ENCODE measurements around the gene MRAS. TPM values are rescaled to one million over a fixed set of nuclear protein-coding genes. Genes with fewer than 3 reads are reported as not detected.
A peak's percentile ranks its signal among the peaks of the same experiment; 100 is the strongest.

The MRAS gene
- total and polyA plus RNA-seq, 2 of the 13 experiments (the other 11 are each of a cell fraction or from before 2014, with no cell fraction given), result 8.8 to 36.2 TPM

- TF ChIP-seq HDAC1 (CRISPR knock-in tag; IDR thresholded peaks at IDR 0.05), result peak; percentile 66
- TF ChIP-seq ATF6 (CRISPR knock-in tag; conservative IDR thresholded peaks at IDR 0.05), result no peak
- TF ChIP-seq, protein P1, sequence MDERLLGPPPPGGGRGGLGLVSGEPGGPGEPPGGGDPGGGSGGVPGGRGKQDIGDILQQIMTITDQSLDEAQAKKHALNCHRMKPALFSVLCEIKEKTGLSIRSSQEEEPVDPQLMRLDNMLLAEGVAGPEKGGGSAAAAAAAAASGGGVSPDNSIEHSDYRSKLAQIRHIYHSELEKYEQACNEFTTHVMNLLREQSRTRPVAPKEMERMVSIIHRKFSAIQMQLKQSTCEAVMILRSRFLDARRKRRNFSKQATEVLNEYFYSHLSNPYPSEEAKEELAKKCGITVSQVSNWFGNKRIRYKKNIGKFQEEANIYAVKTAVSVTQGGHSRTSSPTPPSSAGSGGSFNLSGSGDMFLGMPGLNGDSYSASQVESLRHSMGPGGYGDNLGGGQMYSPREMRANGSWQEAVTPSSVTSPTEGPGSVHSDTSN (CRISPR knock-in tag; IDR thresholded peaks at IDR 0.05), result no peak
- TF ChIP-seq, protein P2, sequence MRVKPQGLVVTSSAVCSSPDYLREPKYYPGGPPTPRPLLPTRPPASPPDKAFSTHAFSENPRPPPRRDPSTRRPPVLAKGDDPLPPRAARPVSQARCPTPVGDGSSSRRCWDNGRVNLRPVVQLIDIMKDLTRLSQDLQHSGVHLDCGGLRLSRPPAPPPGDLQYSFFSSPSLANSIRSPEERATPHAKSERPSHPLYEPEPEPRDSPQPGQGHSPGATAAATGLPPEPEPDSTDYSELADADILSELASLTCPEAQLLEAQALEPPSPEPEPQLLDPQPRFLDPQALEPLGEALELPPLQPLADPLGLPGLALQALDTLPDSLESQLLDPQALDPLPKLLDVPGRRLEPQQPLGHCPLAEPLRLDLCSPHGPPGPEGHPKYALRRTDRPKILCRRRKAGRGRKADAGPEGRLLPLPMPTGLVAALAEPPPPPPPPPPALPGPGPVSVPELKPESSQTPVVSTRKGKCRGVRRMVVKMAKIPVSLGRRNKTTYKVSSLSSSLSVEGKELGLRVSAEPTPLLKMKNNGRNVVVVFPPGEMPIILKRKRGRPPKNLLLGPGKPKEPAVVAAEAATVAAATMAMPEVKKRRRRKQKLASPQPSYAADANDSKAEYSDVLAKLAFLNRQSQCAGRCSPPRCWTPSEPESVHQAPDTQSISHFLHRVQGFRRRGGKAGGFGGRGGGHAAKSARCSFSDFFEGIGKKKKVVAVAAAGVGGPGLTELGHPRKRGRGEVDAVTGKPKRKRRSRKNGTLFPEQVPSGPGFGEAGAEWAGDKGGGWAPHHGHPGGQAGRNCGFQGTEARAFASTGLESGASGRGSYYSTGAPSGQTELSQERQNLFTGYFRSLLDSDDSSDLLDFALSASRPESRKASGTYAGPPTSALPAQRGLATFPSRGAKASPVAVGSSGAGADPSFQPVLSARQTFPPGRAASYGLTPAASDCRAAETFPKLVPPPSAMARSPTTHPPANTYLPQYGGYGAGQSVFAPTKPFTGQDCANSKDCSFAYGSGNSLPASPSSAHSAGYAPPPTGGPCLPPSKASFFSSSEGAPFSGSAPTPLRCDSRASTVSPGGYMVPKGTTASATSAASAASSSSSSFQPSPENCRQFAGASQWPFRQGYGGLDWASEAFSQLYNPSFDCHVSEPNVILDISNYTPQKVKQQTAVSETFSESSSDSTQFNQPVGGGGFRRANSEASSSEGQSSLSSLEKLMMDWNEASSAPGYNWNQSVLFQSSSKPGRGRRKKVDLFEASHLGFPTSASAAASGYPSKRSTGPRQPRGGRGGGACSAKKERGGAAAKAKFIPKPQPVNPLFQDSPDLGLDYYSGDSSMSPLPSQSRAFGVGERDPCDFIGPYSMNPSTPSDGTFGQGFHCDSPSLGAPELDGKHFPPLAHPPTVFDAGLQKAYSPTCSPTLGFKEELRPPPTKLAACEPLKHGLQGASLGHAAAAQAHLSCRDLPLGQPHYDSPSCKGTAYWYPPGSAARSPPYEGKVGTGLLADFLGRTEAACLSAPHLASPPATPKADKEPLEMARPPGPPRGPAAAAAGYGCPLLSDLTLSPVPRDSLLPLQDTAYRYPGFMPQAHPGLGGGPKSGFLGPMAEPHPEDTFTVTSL (CRISPR knock-in tag; IDR thresholded peaks at IDR 0.05; ENCODE audit: borderline replicate concordance), result no peak
- TF ChIP-seq TBX3 (IDR thresholded peaks at IDR 0.05; ENCODE audit: borderline replicate concordance), result peak; percentile 55; the same call in 1 of the 2 replicates
- peak; percentile 81; the same call in 1 of the 2 replicates for TF ChIP-seq SOX13 (IDR thresholded peaks at IDR 0.05)
- TF ChIP-seq SOX13 (CRISPR knock-in tag; conservative IDR thresholded peaks at IDR 0.05 in 1 of 2, IDR thresholded peaks at IDR 0.05 in 1 of 2), result peak in 1 of 2 experiments; percentile 97; a peak in 2 of 4 replicates
- TF ChIP-seq, protein P3, sequence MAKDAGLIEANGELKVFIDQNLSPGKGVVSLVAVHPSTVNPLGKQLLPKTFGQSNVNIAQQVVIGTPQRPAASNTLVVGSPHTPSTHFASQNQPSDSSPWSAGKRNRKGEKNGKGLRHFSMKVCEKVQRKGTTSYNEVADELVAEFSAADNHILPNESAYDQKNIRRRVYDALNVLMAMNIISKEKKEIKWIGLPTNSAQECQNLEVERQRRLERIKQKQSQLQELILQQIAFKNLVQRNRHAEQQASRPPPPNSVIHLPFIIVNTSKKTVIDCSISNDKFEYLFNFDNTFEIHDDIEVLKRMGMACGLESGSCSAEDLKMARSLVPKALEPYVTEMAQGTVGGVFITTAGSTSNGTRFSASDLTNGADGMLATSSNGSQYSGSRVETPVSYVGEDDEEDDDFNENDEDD (CRISPR knock-in tag; IDR thresholded peaks at IDR 0.05; ENCODE audit: borderline replicate concordance), result peak; percentile 60; the same call in 1 of the 2 replicates
- TF ChIP-seq GATAD2A (CRISPR knock-in tag; IDR thresholded peaks at IDR 0.05), result peak; percentile 46
- TF ChIP-seq PAX8 (CRISPR knock-in tag; IDR thresholded peaks at IDR 0.05; ENCODE audit: borderline replicate concordance), result no peak
- TF ChIP-seq PHF20 (CRISPR knock-in tag; IDR thresholded peaks at IDR 0.05), result no peak
- TF ChIP-seq ZNF460 (CRISPR knock-in tag; IDR thresholded peaks at IDR 0.05; ENCODE audit: borderline replicate concordance), result no peak
- TF ChIP-seq HNF4G (IDR thresholded peaks at IDR 0.05; ENCODE audit: borderline replicate concordance, low read depth, low read length), result peak; percentile 42; the same call in 1 of the 2 replicates
- no peak for TF ChIP-seq HNF4G (CRISPR knock-in tag; IDR thresholded peaks at IDR 0.05; ENCODE audit: borderline replicate concordance, low read depth)
- TF ChIP-seq ISX (CRISPR knock-in tag; conservative IDR thresholded peaks at IDR 0.05), result no peak
- TF ChIP-seq, protein P4, sequence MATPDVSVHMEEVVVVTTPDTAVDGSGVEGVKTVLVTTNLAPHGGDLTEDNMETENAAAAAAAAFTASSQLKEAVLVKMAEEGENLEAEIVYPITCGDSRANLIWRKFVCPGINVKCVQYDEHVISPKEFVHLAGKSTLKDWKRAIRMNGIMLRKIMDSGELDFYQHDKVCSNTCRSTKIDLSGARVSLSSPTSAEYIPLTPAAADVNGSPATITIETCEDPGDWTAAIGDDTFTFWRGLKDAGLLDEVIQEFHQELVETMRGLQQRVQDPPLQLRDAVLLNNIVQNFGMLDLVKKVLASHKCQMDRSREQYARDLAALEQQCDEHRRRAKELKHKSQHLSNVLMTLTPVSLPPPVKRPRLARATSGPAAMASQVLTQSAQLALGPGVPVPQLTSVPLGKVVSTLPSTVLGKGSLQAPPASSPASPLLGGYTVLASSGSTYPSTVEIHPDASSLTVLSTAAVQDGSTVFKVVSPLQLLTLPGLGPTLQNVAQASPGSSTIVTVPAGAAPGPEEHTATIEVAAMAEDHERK (CRISPR knock-in tag; IDR thresholded peaks at IDR 0.05; ENCODE audit: low read depth), result no peak
These were observed 51.4 kb downstream of the MRAS start (continued) for GRCh38 chr3:138399766-138400165.
